Rectal smooth muscle tissue (tissue), 1 donor: Measurements from ENCODE around the gene LRRFIP1.

Experiments used
- H3K27ac ChIP-seq: one replicate; pipeline ENCODE4 v1.7.0; 2013; ENCODE audit warnings: low read depth, low read length, inconsistent platforms
- H3K27me3 ChIP-seq: one replicate; pipeline ENCODE4 v1.7.0; 2013; ENCODE audit warnings: low read length; ENCODE audit not compliant: control insufficient read depth, insufficient read depth
- H3K36me3 ChIP-seq: one replicate; pipeline ENCODE4 v1.7.0; 2013; ENCODE audit warnings: low read length; ENCODE audit not compliant: control insufficient read depth, insufficient read depth
- H3K4me1 ChIP-seq: one replicate; pipeline ENCODE4 v1.7.0; 2013; ENCODE audit warnings: low read length; ENCODE audit not compliant: control insufficient read depth, insufficient read depth
- H3K4me3 ChIP-seq: one replicate; pipeline ENCODE4 v1.7.0; 2013; ENCODE audit warnings: low read length
- H3K9ac ChIP-seq: one replicate; pipeline ENCODE4 v1.7.0; 2013; ENCODE audit warnings: low read length

The LRRFIP1 gene

DNA sequence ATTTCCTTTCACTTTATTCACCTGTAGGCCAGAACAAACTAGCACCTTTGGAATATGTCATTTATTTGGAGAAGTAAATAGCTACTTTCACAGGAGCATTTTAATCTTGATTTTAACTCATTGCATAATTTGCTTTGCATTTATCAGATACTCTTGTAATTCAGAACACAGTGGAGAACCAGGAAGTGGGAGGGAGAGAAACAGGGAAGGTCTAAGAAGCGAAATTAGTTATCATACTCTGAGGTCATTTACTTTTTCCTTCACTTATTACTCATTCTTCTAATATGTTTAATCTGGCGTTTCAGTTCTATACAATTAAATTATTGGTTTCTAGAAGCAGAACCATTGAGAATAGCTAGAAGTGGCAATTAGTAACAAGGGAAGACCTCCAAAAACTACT lies 191.8 kb downstream of the LRRFIP1 start:
- H3K9ac ChIP-seq: no peak overlapping the region
- no peak overlapping the region for H3K27ac ChIP-seq
- no peaks in the 10 kb centered on the region for H3K27me3 ChIP-seq
- no peaks in the 10 kb centered on the region for H3K36me3 ChIP-seq
- no peak overlapping the region for H3K4me3 ChIP-seq
- no peaks in the 10 kb centered on the region for H3K4me1 ChIP-seq

DNA sequence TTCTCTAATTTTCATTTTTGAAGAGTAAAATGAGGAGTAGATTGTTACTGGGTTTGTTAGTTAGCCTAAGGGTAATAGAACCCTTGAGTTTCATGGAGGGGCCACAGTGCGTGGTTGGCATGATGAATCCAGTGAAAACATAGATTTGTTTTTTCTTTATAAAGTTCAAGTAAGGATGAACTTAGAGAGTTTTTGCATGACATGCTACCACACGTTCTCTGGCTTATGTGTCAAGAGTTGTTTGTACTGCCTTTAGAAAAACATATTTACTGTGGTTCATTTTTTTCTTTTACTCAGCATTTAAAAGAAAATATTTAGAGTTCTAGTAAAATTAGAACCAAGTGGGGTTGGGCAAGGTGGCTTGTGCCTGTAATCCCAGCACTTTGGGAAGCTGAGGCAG lies 193.0 kb downstream of the LRRFIP1 start:
- Histone ChIP-seq H3K36me3 (no peaks in the 10 kb centered on the region), H3K9ac (no peak overlapping the region), H3K4me3 (no peak overlapping the region), H3K27ac (no peak overlapping the region), H3K4me1 (no peaks in the 10 kb centered on the region), H3K27me3 (no peaks in the 10 kb centered on the region)

DNA sequence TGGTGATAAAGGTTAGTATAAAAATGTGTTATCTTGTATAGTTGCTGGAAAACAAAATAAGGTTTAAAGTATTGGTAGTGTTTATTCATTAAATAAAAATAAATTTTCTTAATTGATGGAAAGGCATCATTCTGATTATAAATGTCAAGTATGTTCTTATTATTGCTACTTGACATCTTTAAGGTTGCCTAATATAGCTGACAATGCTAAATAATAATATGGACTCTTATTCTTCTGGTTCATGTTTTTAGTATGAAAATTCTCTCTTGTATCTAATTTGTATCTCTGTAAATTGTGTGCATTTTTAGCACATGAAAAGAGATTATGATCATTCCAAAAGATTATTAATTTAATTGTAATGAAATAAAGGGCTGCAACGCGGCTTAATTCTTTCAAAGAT lies 196.2 kb downstream of the LRRFIP1 start:
- H3K27ac ChIP-seq: no peak overlapping the region
- no peak overlapping the region for H3K9ac ChIP-seq
- no peak overlapping the region for H3K4me3 ChIP-seq
- no peaks in the 10 kb centered on the region for H3K36me3 ChIP-seq
- no peaks in the 10 kb centered on the region for H3K4me1 ChIP-seq
- no peaks in the 10 kb centered on the region for H3K27me3 ChIP-seq

DNA sequence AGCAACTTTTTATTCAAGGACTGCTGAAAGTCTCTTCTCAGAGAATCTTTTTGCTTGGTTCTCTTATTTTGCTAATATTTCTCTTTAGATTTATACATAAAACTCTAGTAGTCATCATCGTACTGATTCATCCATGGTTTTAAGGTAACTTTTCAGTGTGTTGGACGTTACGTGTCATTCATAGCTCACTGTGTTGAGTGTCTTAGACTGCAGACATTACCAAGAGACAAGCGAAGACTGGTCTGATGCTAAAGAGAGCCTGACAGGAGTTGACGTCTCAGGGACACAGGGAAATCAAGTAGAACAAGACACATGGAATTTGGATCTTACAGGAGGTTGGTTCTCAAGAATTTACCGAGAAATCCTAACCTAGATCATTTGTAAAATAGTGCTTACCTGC lies 196.7 kb downstream of the LRRFIP1 start:
- H3K4me3 ChIP-seq: no peak overlapping the region
- no peak overlapping the region for H3K27ac ChIP-seq
- no peak overlapping the region for H3K9ac ChIP-seq
- no peaks in the 10 kb centered on the region for H3K4me1 ChIP-seq
- no peaks in the 10 kb centered on the region for H3K36me3 ChIP-seq
- H3K27me3 ChIP-seq: no peaks in the 10 kb centered on the region

DNA sequence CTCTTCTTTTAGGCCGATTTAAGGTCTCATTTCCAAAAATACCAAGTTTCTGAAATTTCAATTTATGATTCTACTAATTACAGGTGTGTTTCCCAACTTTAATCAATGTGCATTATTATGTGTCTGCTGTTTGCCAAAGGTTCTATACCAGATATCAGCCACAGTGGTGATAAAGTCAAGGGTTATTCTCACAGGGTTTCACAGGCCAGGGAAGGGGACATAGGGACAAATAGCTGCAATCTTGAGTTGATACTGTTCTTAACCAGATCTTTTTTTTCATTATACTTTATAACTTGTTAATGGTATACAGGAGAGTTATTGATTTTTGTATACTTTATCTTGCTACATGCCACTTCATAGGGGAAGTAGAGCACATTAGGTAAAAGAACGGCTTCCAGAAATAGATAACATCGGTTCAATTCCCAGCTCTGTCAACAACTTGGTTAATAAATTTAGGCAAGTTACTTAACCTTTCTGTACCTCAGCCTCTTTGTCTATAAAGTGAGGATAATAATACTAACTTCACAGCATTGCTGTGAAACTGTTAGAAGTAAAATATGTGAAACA lies 200.1 kb downstream of the LRRFIP1 start:
- H3K4me1 ChIP-seq: no peaks in the 10 kb centered on the region
- no peaks in the 10 kb centered on the region for H3K36me3 ChIP-seq
- no peaks in the 10 kb centered on the region for H3K27me3 ChIP-seq
- no peak overlapping the region for H3K4me3 ChIP-seq
- H3K27ac ChIP-seq: no peak overlapping the region
- H3K9ac ChIP-seq: no peak overlapping the region
